IMR-90 (cell line): ENCODE data around the gene SYNGR4. TPM values are rescaled to one million over a fixed set of nuclear protein-coding genes. Genes with fewer than 3 reads are reported as not detected.
A peak's percentile ranks its signal among the peaks of the same experiment; 100 is the strongest.

ENCODE experiments used
- ATAC-seq: fragments of 200-7000 bp; cut with Tn5 transposase; 2 replicates; pipeline ENCODE4 v1.9.1; 2020; ENCODE audit warnings: low read depth, mild to moderate bottlenecking, moderate library complexity
- BruUV-seq: library from RNA; stranded (reverse); fragments of 400-500 nt; replicated peaks from 2 replicates; lab custom pipeline; 2021; lab: Mats Ljungman, UMichigan
- CTCF ChIA-PET: fragments of 300-600 bp; formaldehyde crosslinking; extraction: SDS; loops from one replicate; lab custom pipeline; 2021; ENCODE audit warnings: antibody characterized with exemption; lab: Yijun Ruan, JAX
- POLR2A ChIA-PET: fragments of 300-600 bp; sonication (Branson Sonifier 250); formaldehyde crosslinking; loops from one replicate; lab custom pipeline; 2022; ENCODE audit warnings: antibody characterized with exemption; ENCODE audit not compliant: unreplicated experiment; lab: Charles Lee
- DNase-seq: peaks from one replicate; pipeline ENCODE4 v3.0.0; 2013
- H2AFZ ChIP-seq: replicated peaks from 2 replicates; pipeline ENCODE3; 2013; ENCODE audit warnings: low read length, mild to moderate bottlenecking; ENCODE audit not compliant: poor library complexity
- H2AK5ac ChIP-seq: 2 replicates; pipeline ENCODE4 v1.6.1; 2013; ENCODE audit warnings: low read depth, low read length, inconsistent platforms
- H2AK9ac ChIP-seq: replicated peaks from 2 replicates; pipeline ENCODE3; 2013; ENCODE audit warnings: mild to moderate bottlenecking, low read depth, low read length, moderate library complexity; ENCODE audit not compliant: poor library complexity
- H2BK120ac ChIP-seq: 2 replicates; pipeline ENCODE4 v1.6.1; 2013; ENCODE audit warnings: low read depth, low read length, inconsistent platforms
- H2BK15ac ChIP-seq: 3 replicates; pipeline ENCODE4 v1.6.1; 2013; ENCODE audit warnings: low read depth, low read length, inconsistent platforms
- H2BK20ac ChIP-seq: 2 replicates; pipeline ENCODE4 v1.6.1; 2013; ENCODE audit warnings: low read depth, mild to moderate bottlenecking, inconsistent platforms, low read length, moderate library complexity
- H2BK5ac ChIP-seq: 2 replicates; pipeline ENCODE4 v1.6.1; 2013; ENCODE audit warnings: mild to moderate bottlenecking, low read depth, low read length, inconsistent platforms; ENCODE audit not compliant: poor library complexity, severe bottlenecking
- H3K14ac ChIP-seq: replicated peaks from 2 replicates; pipeline ENCODE4 v1.6.1; 2013; ENCODE audit warnings: low read depth, low read length, inconsistent platforms
- H3K18ac ChIP-seq: 2 replicates; pipeline ENCODE4 v1.6.1; 2013; ENCODE audit warnings: low read depth, low read length, control low read depth
- H3K23ac ChIP-seq: 2 replicates; pipeline ENCODE4 v1.6.1; 2013; ENCODE audit warnings: low read depth, low read length, inconsistent platforms
- H3K27ac ChIP-seq: 2 replicates; pipeline ENCODE4 v1.5.1; 2013; ENCODE audit warnings: mild to moderate bottlenecking, control low read depth, low read length; ENCODE audit not compliant: insufficient read depth
- H3K27me3 ChIP-seq: 2 replicates; pipeline ENCODE4 v1.6.1; 2013; ENCODE audit warnings: low read length; ENCODE audit not compliant: control insufficient read depth, insufficient read depth
- H3K36me3 ChIP-seq: 2 replicates; pipeline ENCODE4 v1.6.1; 2013; ENCODE audit warnings: low read length, mixed read lengths; ENCODE audit not compliant: control insufficient read depth, insufficient read depth
- H3K4ac ChIP-seq: 2 replicates; pipeline ENCODE4 v1.6.1; 2013; ENCODE audit warnings: low read depth, low read length, inconsistent platforms
- H3K4me1 ChIP-seq: 2 replicates; pipeline ENCODE4 v1.6.1; 2013; ENCODE audit warnings: low read length, mixed read lengths; ENCODE audit not compliant: control insufficient read depth, insufficient read depth
- H3K4me2 ChIP-seq: 2 replicates; pipeline ENCODE4 v1.6.1; 2013; ENCODE audit warnings: low read depth, mild to moderate bottlenecking, control low read depth, low read length, moderate library complexity
- H3K4me3 ChIP-seq: 2 replicates; pipeline ENCODE4 v1.5.1; 2013; ENCODE audit warnings: low read depth, mild to moderate bottlenecking, control low read depth, low read length, moderate library complexity; ENCODE audit not compliant: insufficient read depth
- H3K56ac ChIP-seq: 2 replicates; pipeline ENCODE4 v1.6.1; 2013; ENCODE audit warnings: low read length, inconsistent platforms; ENCODE audit not compliant: insufficient read depth; ENCODE audit errors: extremely low read depth
- H3K79me1 ChIP-seq, 2 experiments: 2 replicates each; pipeline ENCODE4 v1.6.1; 2013; ENCODE audit warnings: low read length in 2 of 2, inconsistent platforms in 1 of 2, low read depth in 1 of 2
- H3K9ac ChIP-seq: 2 replicates; pipeline ENCODE4 v1.6.1; 2013; ENCODE audit warnings: low read depth, low read length, control low read depth
- H3K9me1 ChIP-seq: 2 replicates; pipeline ENCODE4 v1.6.1; 2013; ENCODE audit warnings: low read length, inconsistent platforms; ENCODE audit not compliant: insufficient read depth
- H3K9me3 ChIP-seq: 2 replicates; pipeline ENCODE4 v1.6.1; 2013; ENCODE audit warnings: low read length; ENCODE audit not compliant: control insufficient read depth, insufficient read depth
- H4K20me1 ChIP-seq: 2 replicates; pipeline ENCODE4 v1.6.1; 2013; ENCODE audit warnings: low read length, inconsistent platforms; ENCODE audit not compliant: insufficient read depth
- H4K5ac ChIP-seq: 2 replicates; pipeline ENCODE4 v1.6.1; 2013; ENCODE audit warnings: mild to moderate bottlenecking, low read depth, low read length, control low read depth
- H4K8ac ChIP-seq, 2 experiments: 2 replicates each; pipeline ENCODE4 v1.6.1; 2013; ENCODE audit warnings: low read depth in 2 of 2, low read length in 2 of 2, control low read depth in 1 of 2, inconsistent platforms in 1 of 2
- H4K91ac ChIP-seq: 2 replicates; pipeline ENCODE4 v1.6.1; 2013; ENCODE audit warnings: low read depth, low read length, inconsistent platforms; ENCODE audit not compliant: insufficient read depth
- BHLHE40 ChIP-seq: fragments of 150-350 bp; IDR thresholded peaks from 2 replicates; pipeline ENCODE4 v1.6.1; 2016; ENCODE audit warnings: mild to moderate bottlenecking, low read depth, low read length
- CEBPB ChIP-seq: IDR thresholded peaks from 2 replicates; pipeline ENCODE4 v1.6.1; 2012; ENCODE audit warnings: low read depth, low read length, improper control_type of control experiment
- CHD1 ChIP-seq: IDR thresholded peaks from 2 replicates; pipeline ENCODE4 v1.6.1; 2012; ENCODE audit warnings: low read depth, low read length, improper control_type of control experiment
- CTCF ChIP-seq: conservative IDR thresholded peaks from 2 replicates; pipeline ENCODE4 v1.5.1; 2012; ENCODE audit warnings: mild to moderate bottlenecking, low read depth, low read length, improper control_type of control experiment
- FOS ChIP-seq: fragments of 150-350 bp; IDR thresholded peaks from 2 replicates; pipeline ENCODE4 v1.6.1; 2016; ENCODE audit warnings: low read depth, low read length
- MAFK ChIP-seq: IDR thresholded peaks from 2 replicates; pipeline ENCODE4 v1.6.1; 2012; ENCODE audit warnings: low read depth, low read length, improper control_type of control experiment
- MAZ ChIP-seq: IDR thresholded peaks from 2 replicates; pipeline ENCODE4 v1.6.1; 2012; ENCODE audit warnings: low read depth, mild to moderate bottlenecking, low read length, improper control_type of control experiment, moderate library complexity, borderline replicate concordance
- MXI1 ChIP-seq: IDR thresholded peaks from 2 replicates; pipeline ENCODE4 v1.6.1; 2012; ENCODE audit warnings: low read depth, mild to moderate bottlenecking, low read length, moderate library complexity, borderline replicate concordance
- POLR2A ChIP-seq: IDR thresholded peaks from 2 replicates; pipeline ENCODE4 v1.6.1; 2012; ENCODE audit warnings: mild to moderate bottlenecking, low read depth, low read length
- RAD21 ChIP-seq: IDR thresholded peaks from 2 replicates; pipeline ENCODE4 v1.6.1; 2012; ENCODE audit warnings: low read length, improper control_type of control experiment
- RCOR1 ChIP-seq: IDR thresholded peaks from 2 replicates; pipeline ENCODE4 v1.6.1; 2012; ENCODE audit warnings: mild to moderate bottlenecking, low read length, improper control_type of control experiment; ENCODE audit not compliant: insufficient replicate concordance
- RFX5 ChIP-seq: IDR thresholded peaks from 2 replicates; pipeline ENCODE4 v1.8.0; 2012; ENCODE audit warnings: low read depth, mild to moderate bottlenecking, low read length, moderate library complexity
- SMC3 ChIP-seq: fragments of 150-350 bp; IDR thresholded peaks from 2 replicates; pipeline ENCODE4 v1.6.1; 2016; ENCODE audit warnings: low read depth, mild to moderate bottlenecking, antibody characterized with exemption, low read length, moderate library complexity
- USF2 ChIP-seq: fragments of 150-350 bp; IDR thresholded peaks from 2 replicates; pipeline ENCODE4 v1.6.1; 2017; ENCODE audit warnings: mild to moderate bottlenecking, antibody characterized with exemption, low read length, low read depth
- WGBS, 2 experiments: methylation state at CpG; one replicate each; pipeline versions ENCODE4 v1.1.5 to v1.1.7; 2013; ENCODE audit warnings: missing lambda C conversion rate in 2 of 2; ENCODE audit not compliant: insufficient read length in 1 of 2; ENCODE audit errors: extremely low coverage in 2 of 2; 5-methylcytosine and 5-hydroxymethylcytosine counted together
- dilution Hi-C: fragments of 300-500 bp; cut with HindIII; formaldehyde crosslinking; loops from one replicate; pipeline ENCODE4 v1.14.3; 2018; ENCODE audit warnings: low sequenced_read_pairs; ENCODE audit not compliant: unreplicated experiment
- in situ Hi-C: fragments of 300-500 bp; cut with MboI; formaldehyde crosslinking; loops from 3 replicates; pipeline ENCODE4 v1.14.3; 2019; ENCODE audit warnings: low sequenced_read_pairs, inconsistent platforms, mixed read lengths
- intact Hi-C: fragments of 100-400 bp; cut with micrococcal nuclease; formaldehyde crosslinking; loops from 2 replicates; pipeline ENCODE4 v1.10.0; 2022
- polyA plus RNA-seq, 3 experiments: library from polyadenylated mRNA; depleted of rRNA; stranded (reverse); fragments of >200 nt; gene quantifications; 2 replicates each; pipeline ENCODE4 v1.2.3, GENCODE V29; 2012; ENCODE audit warnings: low replicate concordance in 1 of 3
- total RNA-seq: library from RNA; depleted of rRNA; stranded (reverse); fragments of >200 nt; gene quantifications from 2 replicates; pipeline ENCODE4 v1.2.3, GENCODE V29; 2012
- TF ChIP-seq, protein P1 (sequence below): fragments of 150-350 bp; IDR thresholded peaks from 2 replicates; pipeline ENCODE4 v1.6.1; 2016; ENCODE audit warnings: low read depth, mild to moderate bottlenecking, low read length, moderate library complexity, borderline replicate concordance

SYNGR4 gene
- total and polyA plus RNA-seq, 2 of the 4 experiments (the other 2 are of a cell fraction): not detected

DNA sequence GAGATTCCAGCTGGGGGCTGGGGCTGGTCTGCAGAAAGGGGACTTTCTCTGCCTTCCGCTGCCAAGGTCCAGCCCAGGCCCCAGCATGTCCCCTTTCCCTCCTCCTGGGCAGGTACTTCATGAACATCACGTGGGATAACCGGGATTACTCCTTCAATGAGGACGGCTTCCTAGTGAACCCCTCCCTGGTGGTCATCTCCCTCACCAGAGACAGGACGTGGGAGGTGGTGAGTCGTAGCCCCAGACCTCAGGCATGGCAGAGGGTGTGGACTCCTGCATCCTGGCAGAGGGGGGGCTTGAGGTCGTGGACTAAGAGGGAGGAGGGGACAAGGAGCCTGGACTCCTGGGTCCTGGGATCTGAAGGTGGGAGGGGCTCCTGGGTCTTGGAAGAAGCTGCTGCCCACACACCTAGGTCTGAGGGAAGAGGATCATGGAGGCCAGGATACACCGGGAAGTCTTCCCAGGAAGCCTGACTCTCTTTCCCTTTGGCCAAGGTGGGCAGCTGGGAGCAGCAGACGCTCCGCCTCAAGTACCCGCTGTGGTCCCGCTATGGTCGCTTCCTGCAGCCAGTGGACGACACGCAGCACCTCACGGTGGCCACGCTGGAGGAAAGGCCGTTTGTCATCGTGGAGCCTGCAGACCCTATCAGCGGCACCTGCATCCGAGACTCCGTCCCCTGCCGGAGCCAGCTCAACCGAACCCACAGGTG lies 49.9 kb downstream of the SYNGR4 start:
- dilution Hi-C loops: no loop called here
- Histone ChIP-seq H3K4me3 (no peak overlapping the region), H3K23ac (no peak overlapping the region), H3K27me3 (peaks cover 4% of the 10 kb centered on the region; the same call in 1 of the 2 replicates), H3K9me1 (peaks cover 2% of the 10 kb centered on the region; the same call in 1 of the 2 replicates), H3K9ac (no peak overlapping the region), H3K56ac (no peak overlapping the region), H2AFZ (peak overlapping the region; percentile 89), H2AK5ac (0 out of 2 replicates have a peak overlapping the region, but pooled peaks have one; percentile 4), H4K20me1 (no peaks in the 10 kb centered on the region), H3K9me3 (no peaks in the 10 kb centered on the region; the same call in 1 of the 2 replicates), H3K79me1 (no peaks in the 10 kb centered on the region; a peak in 1 of 4 replicates), H3K18ac (no peak overlapping the region), H3K14ac (no peak overlapping the region), H3K4me1 (peaks cover 7% of the 10 kb centered on the region), H3K27ac (no peak overlapping the region), H3K4ac (no peak overlapping the region), H4K5ac (no peak overlapping the region), H3K4me2 (no peak overlapping the region; the same call in 1 of the 2 replicates), H2BK120ac (no peak overlapping the region), H2BK5ac (no peak overlapping the region), H2AK9ac (no peak overlapping the region), H2BK15ac (no peak overlapping the region), H2BK20ac (no peak overlapping the region; the same call in 1 of the 2 replicates), H3K36me3 (no peaks in the 10 kb centered on the region), H4K8ac (no peak overlapping the region), H4K91ac (no peak overlapping the region)
- peak; percentile 43 for DNase-seq
- POLR2A ChIA-PET: no interaction called here
- in situ Hi-C loops: no loop called here
- 38% methylated on average over 15 of the region's 24 CpGs; no CpG with 5 or more reads in 1 of the 2 experiments for WGBS, 2 experiments
- BruUV-seq: no TSS peak
- intact Hi-C loops: no loop called here
- peak; percentile 64 for ATAC-seq
- CTCF ChIA-PET: interaction anchor here (0.6 to 1.0 kb wide), 2 partner anchors 21 to 31 kb away, joined by 3 to 4 read pairs; no protein-coding TSS in a partner anchor
- no peak for TF ChIP-seq MAFK
- no peak for TF ChIP-seq SMC3
- TF ChIP-seq POLR2A: no peak
- TF ChIP-seq RFX5: no peak
- TF ChIP-seq FOS: no peak
- no peak for TF ChIP-seq CEBPB
- TF ChIP-seq, protein P1, sequence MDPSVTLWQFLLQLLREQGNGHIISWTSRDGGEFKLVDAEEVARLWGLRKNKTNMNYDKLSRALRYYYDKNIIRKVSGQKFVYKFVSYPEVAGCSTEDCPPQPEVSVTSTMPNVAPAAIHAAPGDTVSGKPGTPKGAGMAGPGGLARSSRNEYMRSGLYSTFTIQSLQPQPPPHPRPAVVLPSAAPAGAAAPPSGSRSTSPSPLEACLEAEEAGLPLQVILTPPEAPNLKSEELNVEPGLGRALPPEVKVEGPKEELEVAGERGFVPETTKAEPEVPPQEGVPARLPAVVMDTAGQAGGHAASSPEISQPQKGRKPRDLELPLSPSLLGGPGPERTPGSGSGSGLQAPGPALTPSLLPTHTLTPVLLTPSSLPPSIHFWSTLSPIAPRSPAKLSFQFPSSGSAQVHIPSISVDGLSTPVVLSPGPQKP: no peak
- no peak for TF ChIP-seq CTCF
- TF ChIP-seq CHD1: no peak
- TF ChIP-seq USF2: no peak
- TF ChIP-seq RCOR1: no peak
- TF ChIP-seq RAD21: no peak
- TF ChIP-seq MAZ: no peak; the same call in 1 of the 2 replicates
- no peak for TF ChIP-seq MXI1
- TF ChIP-seq BHLHE40: no peak
